ENCODE measurements around the gene SRRM3. TPM values are rescaled to one million over a fixed set of nuclear protein-coding genes. Genes with fewer than 3 reads are reported as not detected.

The SRRM3 gene
- total and polyA plus RNA-seq, 2 experiments from 2014 or later, result 0.39 to 0.65 TPM

GRCh38 chr7:76315364-76315763 is 113.7 kb downstream of the SRRM3 start:
- 66 to 70% methylated on average over 5 of the region's 5 CpGs for WGBS, 2 experiments (ENCODE audit: low coverage in 1 of 2, low lambda C conversion rate in 2 of 2, missing lambda C conversion rate in 2 of 2)
- in situ Hi-C loops (cut with MboI), result no loop called here
- no peak for DNase-seq
- H3K79me2 ChIP-seq (ENCODE audit: insufficient read depth), result peaks cover 5% of the 10 kb centered on the region; the same call in 1 of the 2 replicates
- TF ChIP-seq EZH2phosphoT487 (IDR thresholded peaks at IDR 0.05; ENCODE audit: insufficient read depth, low read depth) (no peak), EZH2 (IDR thresholded peaks at IDR 0.05; ENCODE audit: insufficient read depth, poor library complexity, severe bottlenecking) (no peak)
- H3K4me1 ChIP-seq (ENCODE audit: insufficient read depth), result peaks cover 7% of the 10 kb centered on the region; the same call in 1 of the 2 replicates
- H3K4me3 ChIP-seq, result no peak overlapping the region
- no peaks in the 10 kb centered on the region for H3K36me3 ChIP-seq (ENCODE audit: low read depth)
- H3K4me2 ChIP-seq (ENCODE audit: unreplicated experiment), result no peak overlapping the region
- no peaks in the 10 kb centered on the region for H3K9me2 ChIP-seq (ENCODE audit: insufficient read depth)
- H3K27ac ChIP-seq, result no peak overlapping the region
- H3K9ac ChIP-seq, result no peak overlapping the region
- H3K27me3 ChIP-seq (replicated peaks; ENCODE audit: insufficient read depth), result no peaks in the 10 kb centered on the region
- peaks cover 15% of the 10 kb centered on the region for H3F3A ChIP-seq (ENCODE audit: insufficient read depth)
- H3K9me3 ChIP-seq (ENCODE audit: low read depth), result no peaks in the 10 kb centered on the region
- no peaks in the 10 kb centered on the region for H4K20me1 ChIP-seq (ENCODE audit: insufficient read depth)
- H2AFZ ChIP-seq, result no peak overlapping the region

GRCh38 chr7:76316984-76317781 is 115.5 kb downstream of the SRRM3 start:
- H3K27me3 ChIP-seq (replicated peaks; ENCODE audit: insufficient read depth), result no peaks in the 10 kb centered on the region
- H2AFZ ChIP-seq, result peak overlapping the region; percentile 88
- peaks cover 31% of the 10 kb centered on the region for H3F3A ChIP-seq (ENCODE audit: insufficient read depth)
- peak overlapping the region; percentile 93 for H3K27ac ChIP-seq
- H3K79me2 ChIP-seq (ENCODE audit: insufficient read depth), result peaks cover 21% of the 10 kb centered on the region
- peaks cover 8% of the 10 kb centered on the region for H3K4me1 ChIP-seq (ENCODE audit: insufficient read depth)
- H3K4me3 ChIP-seq, result peak overlapping the region; percentile 83
- H3K36me3 ChIP-seq (ENCODE audit: low read depth), result peaks cover 6% of the 10 kb centered on the region; the same call in 1 of the 2 replicates
- H4K20me1 ChIP-seq (ENCODE audit: insufficient read depth), result no peaks in the 10 kb centered on the region
- TF ChIP-seq EZH2phosphoT487 (IDR thresholded peaks at IDR 0.05; ENCODE audit: insufficient read depth, low read depth) (no peak), EZH2 (IDR thresholded peaks at IDR 0.05; ENCODE audit: insufficient read depth, poor library complexity, severe bottlenecking) (no peak)
- no peaks in the 10 kb centered on the region for H3K9me3 ChIP-seq (ENCODE audit: low read depth)
- WGBS, 2 experiments (ENCODE audit: low coverage in 1 of 2, low lambda C conversion rate in 2 of 2, missing lambda C conversion rate in 2 of 2), result 53 to 55% methylated on average over 13 to 14 of the region's 14 CpGs
- peak overlapping the region; percentile 91 for H3K9ac ChIP-seq
- H3K9me2 ChIP-seq (ENCODE audit: insufficient read depth), result no peaks in the 10 kb centered on the region
- DNase-seq, result no peak
- in situ Hi-C loops (cut with MboI), result no loop called here
- peak overlapping the region; percentile 93 for H3K4me2 ChIP-seq (ENCODE audit: unreplicated experiment)

- H4K20me1 ChIP-seq (ENCODE audit: insufficient read depth), result no peaks in the 10 kb centered on the region
- peak overlapping the region; percentile 91 for H3K9ac ChIP-seq
- peaks cover 16% of the 10 kb centered on the region for H3K4me1 ChIP-seq (ENCODE audit: insufficient read depth)
- 1% methylated on average over 42 to 50 of the region's 50 CpGs for WGBS, 2 experiments (ENCODE audit: low coverage in 1 of 2, low lambda C conversion rate in 2 of 2, missing lambda C conversion rate in 2 of 2)
- H3K4me2 ChIP-seq (ENCODE audit: unreplicated experiment), result peak overlapping the region; percentile 93
- no peaks in the 10 kb centered on the region for H3K9me3 ChIP-seq (ENCODE audit: low read depth)
- H2AFZ ChIP-seq, result peak overlapping the region; percentile 88
- peak overlapping the region; percentile 93 for H3K27ac ChIP-seq
- H3K79me2 ChIP-seq (ENCODE audit: insufficient read depth), result peaks cover 28% of the 10 kb centered on the region
- H3K9me2 ChIP-seq (ENCODE audit: insufficient read depth), result no peaks in the 10 kb centered on the region
- peak; percentile 99 for DNase-seq
- no peaks in the 10 kb centered on the region for H3K27me3 ChIP-seq (replicated peaks; ENCODE audit: insufficient read depth)
- peak overlapping the region; percentile 83 for H3K4me3 ChIP-seq
- H3K36me3 ChIP-seq (ENCODE audit: low read depth), result peaks cover 6% of the 10 kb centered on the region; the same call in 1 of the 2 replicates
- in situ Hi-C loops (cut with MboI), result no loop called here
- H3F3A ChIP-seq (ENCODE audit: insufficient read depth), result peaks cover 39% of the 10 kb centered on the region
- no peak for TF ChIP-seq EZH2 (IDR thresholded peaks at IDR 0.05; ENCODE audit: insufficient read depth, poor library complexity, severe bottlenecking)
- no peak for TF ChIP-seq EZH2phosphoT487 (IDR thresholded peaks at IDR 0.05; ENCODE audit: insufficient read depth, low read depth)
Measured at GRCh38 chr7:76317782-76318487, 116.2 kb downstream of the SRRM3 start.

GRCh38 chr7:76318488-76319353 is 117.0 kb downstream of the SRRM3 start:
- Histone ChIP-seq H3K9ac (peak overlapping the region; percentile 91), H3K27me3 (replicated peaks; ENCODE audit: insufficient read depth) (no peaks in the 10 kb centered on the region), H3F3A (ENCODE audit: insufficient read depth) (peaks cover 47% of the 10 kb centered on the region), H3K4me1 (ENCODE audit: insufficient read depth) (peaks cover 24% of the 10 kb centered on the region), H4K20me1 (ENCODE audit: insufficient read depth) (no peaks in the 10 kb centered on the region), H3K4me2 (ENCODE audit: unreplicated experiment) (peak overlapping the region; percentile 93), H3K9me2 (ENCODE audit: insufficient read depth) (no peaks in the 10 kb centered on the region), H2AFZ (peak overlapping the region; percentile 88), H3K27ac (peak overlapping the region; percentile 93), H3K9me3 (ENCODE audit: low read depth) (no peaks in the 10 kb centered on the region), H3K4me3 (peak overlapping the region; percentile 83), H3K36me3 (ENCODE audit: low read depth) (peaks cover 6% of the 10 kb centered on the region; the same call in 1 of the 2 replicates), H3K79me2 (ENCODE audit: insufficient read depth) (peaks cover 36% of the 10 kb centered on the region)
- no peak for TF ChIP-seq EZH2 (IDR thresholded peaks at IDR 0.05; ENCODE audit: insufficient read depth, poor library complexity, severe bottlenecking)
- TF ChIP-seq EZH2phosphoT487 (IDR thresholded peaks at IDR 0.05; ENCODE audit: insufficient read depth, low read depth), result no peak
- WGBS, 2 experiments (ENCODE audit: low coverage in 1 of 2, low lambda C conversion rate in 2 of 2, missing lambda C conversion rate in 2 of 2), result 3 to 4% methylated on average over 22 to 24 of the region's 25 CpGs
- in situ Hi-C loops (cut with MboI), result no loop called here
- peak; percentile 96 for DNase-seq
